Upper lobe of left lung (tissue), 6 donors: Measurements from ENCODE around the gene TSHZ2. TPM values are rescaled to one million over a fixed set of nuclear protein-coding genes. Genes with fewer than 3 reads are reported as not detected.

Experiments
- ATAC-seq, 2 donors: fragments of 200-7000 bp; cut with Tn5 transposase; one replicate each; pipeline ENCODE4 v1.9.1; 2022; ENCODE audit warnings: mild to moderate bottlenecking in 2 of 2, moderate library complexity in 2 of 2; ENCODE audit not compliant: low FRiP score in 2 of 2
- DNase-seq, 2 donors: peaks; one replicate each; pipeline ENCODE4 v3.0.0-alpha.2; 2019 to 2020
- H3K27ac ChIP-seq, 4 donors: fragments of 200-600 bp; sonication (generic); one replicate each; pipeline ENCODE4 v1.5.1; 2016 to 2019
- H3K27me3 ChIP-seq, 4 donors: fragments of 200-600 bp; sonication (generic); one replicate each; pipeline ENCODE4 v1.5.1; 2017 to 2019
- H3K36me3 ChIP-seq, 4 donors: fragments of 200-600 bp; sonication (generic); one replicate each; pipeline ENCODE4 v1.5.1; 2016 to 2019
- H3K4me1 ChIP-seq, 4 donors: fragments of 200-600 bp; sonication (generic); one replicate each; pipeline ENCODE4 v1.5.1; 2018 to 2019
- H3K4me3 ChIP-seq, 4 donors: fragments of 200-600 bp; sonication (generic); one replicate each; pipeline ENCODE4 v1.5.1; 2017 to 2019; ENCODE audit warnings: mild to moderate bottlenecking in 2 of 4, moderate library complexity in 1 of 4
- H3K9me3 ChIP-seq, 4 donors: fragments of 200-600 bp; sonication (generic); one replicate each; pipeline ENCODE4 v1.5.1; 2018 to 2019
- CTCF ChIP-seq, 6 experiments: fragments of 450-650 bp in 4 of 6; fragments of 200-600 bp in 2 of 6; sonication (generic) in 2 of 6; IDR thresholded peaks; one replicate each; pipeline ENCODE4 v1.5.1; 2016 to 2019; ENCODE audit warnings: antibody characterized with exemption in 6 of 6
- EP300 ChIP-seq, 4 donors: sonication (generic); formaldehyde crosslinking; IDR thresholded peaks; one replicate each; pipeline ENCODE4 v1.5.1; 2017; ENCODE audit warnings: antibody characterized with exemption in 4 of 4, control low read depth in 2 of 4
- POLR2A ChIP-seq, 4 donors: fragments of 450-650 bp; IDR thresholded peaks; one replicate each; pipeline ENCODE4 v1.5.1; 2016 to 2017; ENCODE audit warnings: antibody characterized with exemption in 4 of 4, mild to moderate bottlenecking in 2 of 4
- POLR2AphosphoS5 ChIP-seq, 2 donors: sonication (generic); formaldehyde crosslinking; IDR thresholded peaks; one replicate each; pipeline ENCODE4 v1.5.1; 2017; ENCODE audit warnings: antibody characterized with exemption in 2 of 2
- WGBS, 2 donors: methylation state at CpG; one replicate each; pipeline ENCODE4 v1.1.5; 2017 to 2018; 5-methylcytosine and 5-hydroxymethylcytosine counted together
- total RNA-seq, 6 donors: library from RNA; depleted of rRNA in 4 of 6; stranded (reverse); fragments of >200 nt in 4 of 6; gene quantifications; one replicate each; pipeline versions ENCODE4 v1.1.0 to v1.2.1, GENCODE V29; 2016 to 2021
- donor health status: DM: no; HTN: no; CAD: no; lungs with moderate emphysema.
- donor health status: DM: no; HTN: yes; CAD: no; lungs with severe emphysema.

Gene TSHZ2
- total RNA-seq, 6 donors from 2014 or later, result 1.8 to 10.0 (median 3.2) TPM

DNA sequence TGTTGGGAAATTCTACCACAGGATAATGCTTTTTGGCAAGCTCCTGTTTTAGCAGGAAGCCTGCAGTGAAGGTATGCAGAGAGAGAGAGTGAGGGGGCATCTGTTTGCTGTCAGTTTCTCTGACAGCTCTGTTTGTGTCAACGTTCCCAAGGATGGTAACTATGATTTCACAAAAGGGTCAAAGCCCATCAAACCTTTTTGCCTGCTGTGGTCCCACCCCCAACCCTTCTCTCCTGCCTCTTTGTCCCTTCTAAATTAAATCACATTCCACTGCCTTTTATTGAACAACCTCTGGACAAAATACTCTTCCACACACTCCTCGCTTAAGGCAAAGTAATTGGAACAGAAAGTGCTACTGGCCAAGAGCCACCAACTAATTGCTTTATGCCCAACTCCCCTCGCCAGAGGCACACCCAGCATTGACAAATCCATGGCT lies 128.3 kb downstream of the TSHZ2 start:
- no peaks in the 10 kb centered on the region for H3K9me3 ChIP-seq
- no peak overlapping the region for H3K27ac ChIP-seq
- no peaks in the 10 kb centered on the region for H3K27me3 ChIP-seq
- no peak overlapping the region for H3K4me3 ChIP-seq
- ATAC-seq (no peak), DNase-seq (no peak)
- 43 to 47% methylated on average over 3 of the region's 3 CpGs for WGBS, 2 donors
- H3K36me3 ChIP-seq, result no peaks in the 10 kb centered on the region
- TF ChIP-seq CTCF (IDR thresholded peaks at IDR 0.05) (no peak), POLR2AphosphoS5 (IDR thresholded peaks at IDR 0.05) (no peak), POLR2A (IDR thresholded peaks at IDR 0.05) (no peak), EP300 (IDR thresholded peaks at IDR 0.05) (no peak)
- no peaks in the 10 kb centered on the region for H3K4me1 ChIP-seq

DNA sequence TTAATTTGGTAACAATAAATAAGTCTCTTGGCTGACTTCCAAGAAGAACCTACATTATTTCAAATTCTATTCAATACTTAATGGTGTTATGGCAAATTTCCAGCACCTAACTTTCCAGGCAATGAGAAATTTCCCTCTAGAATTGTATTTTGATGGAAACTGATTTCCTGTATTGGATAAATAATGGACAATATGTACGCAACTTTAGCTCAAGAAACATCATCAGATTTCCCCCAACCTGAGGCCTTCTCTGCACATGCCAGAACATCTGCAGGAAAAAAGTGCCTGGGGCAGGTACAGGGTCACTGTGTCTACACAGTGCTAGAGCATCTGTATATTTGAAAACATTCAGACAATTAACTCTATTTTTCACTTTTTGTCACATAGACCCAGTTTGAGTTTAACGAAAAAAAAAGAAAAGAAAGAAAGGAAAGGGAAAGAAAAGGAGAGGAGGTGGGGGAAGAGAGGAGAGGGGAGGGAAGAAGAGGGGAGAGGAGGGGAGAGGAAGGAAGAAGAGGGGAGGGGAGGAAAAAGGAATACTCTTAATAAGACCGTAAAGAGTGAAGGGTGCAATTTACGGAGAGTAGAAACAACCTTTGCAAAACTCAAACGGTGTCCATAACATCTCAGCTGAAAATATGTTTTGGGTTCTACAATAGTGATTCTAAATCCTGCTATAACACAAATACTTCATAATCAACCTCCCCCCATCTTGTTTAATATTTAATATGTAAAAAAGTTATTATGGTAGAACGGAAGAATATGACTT lies 130.0 kb downstream of the TSHZ2 start:
- Histone ChIP-seq H3K9me3 (no peaks in the 10 kb centered on the region), H3K4me3 (no peak overlapping the region), H3K36me3 (no peaks in the 10 kb centered on the region), H3K4me1 (no peaks in the 10 kb centered on the region), H3K27me3 (no peaks in the 10 kb centered on the region), H3K27ac (no peak overlapping the region)
- ATAC-seq, result no peak
- TF ChIP-seq EP300 (IDR thresholded peaks at IDR 0.05) (no peak), CTCF (IDR thresholded peaks at IDR 0.05) (no peak), POLR2A (IDR thresholded peaks at IDR 0.05) (no peak), POLR2AphosphoS5 (IDR thresholded peaks at IDR 0.05) (no peak)
- WGBS, 2 donors, result 87 to 90% methylated on average over 6 of the region's 6 CpGs
- DNase-seq, result no peak

- 80 to 83% methylated on average over 1 of the region's 1 CpG for WGBS, 2 donors
- no peaks in the 10 kb centered on the region for H3K9me3 ChIP-seq
- ATAC-seq, result no peak
- no peak for DNase-seq
- H3K36me3 ChIP-seq, result no peaks in the 10 kb centered on the region
- H3K4me1 ChIP-seq, result no peaks in the 10 kb centered on the region
- no peak overlapping the region for H3K27ac ChIP-seq
- no peak for TF ChIP-seq POLR2A (IDR thresholded peaks at IDR 0.05)
- TF ChIP-seq CTCF (IDR thresholded peaks at IDR 0.05), result no peak
- TF ChIP-seq EP300 (IDR thresholded peaks at IDR 0.05), result no peak
- TF ChIP-seq POLR2AphosphoS5 (IDR thresholded peaks at IDR 0.05), result no peak
- no peaks in the 10 kb centered on the region for H3K27me3 ChIP-seq
- no peak overlapping the region for H3K4me3 ChIP-seq
These were observed 131.0 kb downstream of the TSHZ2 start for GRCh38 chr20:53103124-53103523.

GRCh38 chr20:53104884-53105283 lies 132.7 kb downstream of the TSHZ2 start:
- no peak overlapping the region for H3K4me3 ChIP-seq
- TF ChIP-seq EP300 (IDR thresholded peaks at IDR 0.05) (no peak), POLR2AphosphoS5 (IDR thresholded peaks at IDR 0.05) (no peak), CTCF (IDR thresholded peaks at IDR 0.05) (no peak), POLR2A (IDR thresholded peaks at IDR 0.05) (no peak)
- ATAC-seq (no peak), DNase-seq (no peak)
- no peaks in the 10 kb centered on the region for H3K4me1 ChIP-seq
- no peaks in the 10 kb centered on the region for H3K27me3 ChIP-seq
- no peaks in the 10 kb centered on the region for H3K36me3 ChIP-seq
- WGBS, 2 donors, result 90% methylated on average over 7 of the region's 7 CpGs
- no peaks in the 10 kb centered on the region for H3K9me3 ChIP-seq
- H3K27ac ChIP-seq, result no peak overlapping the region

GRCh38 chr20:53116733-53117132 lies 144.6 kb downstream of the TSHZ2 start:
- H3K27ac ChIP-seq, result no peak overlapping the region
- no peak for DNase-seq
- no peak overlapping the region for H3K4me3 ChIP-seq
- H3K36me3 ChIP-seq, result no peaks in the 10 kb centered on the region
- TF ChIP-seq EP300 (IDR thresholded peaks at IDR 0.05) (no peak), CTCF (IDR thresholded peaks at IDR 0.05) (no peak), POLR2AphosphoS5 (IDR thresholded peaks at IDR 0.05) (no peak), POLR2A (IDR thresholded peaks at IDR 0.05) (no peak)
- H3K4me1 ChIP-seq, result no peaks in the 10 kb centered on the region
- no peak for ATAC-seq
- H3K27me3 ChIP-seq, result no peaks in the 10 kb centered on the region
- 74 to 80% methylated on average over 3 of the region's 3 CpGs for WGBS, 2 donors
- H3K9me3 ChIP-seq, result no peaks in the 10 kb centered on the region
